ENCODE data around the gene TOM1L2. TPM values are rescaled to one million over a fixed set of nuclear protein-coding genes. Genes with fewer than 3 reads are reported as not detected.

TOM1L2 gene
- total RNA-seq, 1 donor from 2014 or later = 27.1 TPM

GRCh38 chr17:17874478-17874877 lies 97.7 kb downstream of the TOM1L2 start:
- DNase-seq = peak; percentile 71

DNA sequence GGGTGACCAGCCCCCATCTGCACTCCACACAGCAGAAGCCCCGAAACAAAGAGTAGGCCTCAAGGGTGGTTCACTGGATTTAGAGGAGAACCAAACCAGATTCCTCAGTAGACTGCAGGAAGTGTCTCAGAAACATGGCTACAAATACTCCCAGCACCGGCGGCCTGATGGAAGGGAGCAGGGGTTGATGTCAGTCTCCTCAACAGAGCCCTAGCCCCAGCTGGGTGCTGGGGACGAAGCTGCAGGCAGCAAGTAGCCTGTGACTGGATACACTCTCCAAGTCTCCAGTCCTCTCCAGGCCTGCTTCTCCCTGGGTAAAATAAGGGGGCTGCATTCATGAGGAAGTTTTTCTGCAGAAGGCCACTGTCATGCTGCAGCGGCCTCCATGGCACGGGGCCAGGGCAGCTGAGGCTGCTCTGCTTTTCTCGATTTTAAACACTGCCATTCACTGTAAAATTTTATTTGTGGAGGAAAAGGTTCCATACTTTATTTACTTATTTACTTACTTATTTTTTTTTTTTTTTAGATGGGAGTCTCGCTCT lies 98.7 kb downstream of the TOM1L2 start:
- peak; percentile 17 for DNase-seq

GRCh38 chr17:17872547-17873345 lies 99.5 kb downstream of the TOM1L2 start:
- no peak for DNase-seq

DNA sequence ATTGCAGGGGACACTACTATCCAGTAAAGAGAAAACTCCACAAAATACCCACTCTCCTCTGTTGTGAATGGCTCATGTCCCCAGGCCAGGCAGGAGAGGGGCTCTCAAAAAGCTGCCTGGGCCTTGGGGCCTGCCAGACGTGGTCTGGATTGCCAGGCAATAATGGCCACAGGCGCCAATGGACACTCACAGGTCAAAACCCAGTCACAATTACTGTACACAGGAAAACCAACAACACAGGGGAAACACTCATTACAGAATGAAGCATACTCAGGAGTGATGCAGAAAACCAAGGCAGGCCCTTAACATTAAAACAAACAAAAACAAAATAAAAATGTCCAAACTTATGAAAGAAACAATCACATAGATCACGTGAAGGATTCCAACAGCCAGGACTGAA lies 100.3 kb downstream of the TOM1L2 start:
- no peak for DNase-seq

DNA sequence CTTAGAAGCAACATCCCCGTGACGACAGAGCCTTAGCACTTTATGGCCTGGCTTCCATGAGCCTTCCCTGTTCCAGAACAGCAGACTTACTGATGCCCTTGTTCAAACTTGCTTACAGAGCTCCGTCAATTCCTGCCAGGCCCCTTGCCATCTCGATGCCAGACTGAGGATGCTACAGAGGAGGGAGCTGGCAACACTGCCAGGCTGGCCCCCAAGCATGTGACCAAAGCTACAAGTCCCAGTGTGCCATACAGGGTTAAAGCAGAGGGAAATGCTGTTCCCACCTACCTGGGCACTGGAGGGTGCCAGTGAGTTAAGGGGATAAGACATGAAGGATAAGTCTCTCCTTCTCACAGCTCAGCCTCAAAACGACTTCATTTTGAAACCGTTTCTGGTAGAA lies 102.0 kb downstream of the TOM1L2 start:
- no peak for DNase-seq

GRCh38 chr17:17868641-17869522 lies 103.3 kb downstream of the TOM1L2 start:
- peak; percentile 83 for DNase-seq

GRCh38 chr17:17866897-17867296 lies 105.3 kb downstream of the TOM1L2 start:
- DNase-seq = no peak

- DNase-seq = no peak
Measured at GRCh38 chr17:17866425-17866824, 105.8 kb downstream of the TOM1L2 start.

DNA sequence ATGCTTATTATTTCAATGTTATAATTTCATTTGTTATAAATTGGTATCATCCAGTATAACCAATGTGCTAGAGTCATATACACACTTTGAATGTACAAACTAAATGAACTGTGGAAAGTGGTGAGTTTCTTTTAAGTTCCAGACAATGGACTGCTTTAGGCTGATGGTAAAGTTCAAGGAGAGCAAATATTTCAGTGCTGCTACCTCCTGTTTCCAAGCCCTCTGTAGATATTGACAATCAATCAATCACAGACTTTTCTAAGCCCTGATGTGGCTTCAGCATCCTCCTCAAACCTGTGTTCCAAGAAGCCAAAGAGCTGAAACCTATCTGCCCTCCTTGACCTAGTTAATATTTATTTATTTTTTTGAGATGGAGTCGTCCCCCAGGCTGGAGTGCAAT lies 107.2 kb downstream of the TOM1L2 start:
- DNase-seq = no peak

DNA sequence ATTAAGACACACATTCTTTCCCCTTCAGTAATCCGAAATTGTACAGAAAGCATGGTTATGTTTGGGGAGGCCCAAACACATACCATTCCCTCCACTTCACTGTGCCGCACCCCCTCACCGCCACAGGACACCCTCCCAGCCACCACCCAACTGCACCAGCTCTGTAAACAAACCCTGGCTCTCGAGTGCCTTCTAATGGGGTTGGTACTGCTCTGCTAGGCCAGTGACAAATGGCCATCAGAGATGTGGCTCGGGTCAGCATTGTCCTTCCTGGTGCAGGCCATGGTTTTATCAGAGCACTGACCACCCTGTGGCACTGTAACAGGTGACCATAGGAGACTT lies 111.5 kb downstream of the TOM1L2 start:
- DNase-seq = no peak

DNA sequence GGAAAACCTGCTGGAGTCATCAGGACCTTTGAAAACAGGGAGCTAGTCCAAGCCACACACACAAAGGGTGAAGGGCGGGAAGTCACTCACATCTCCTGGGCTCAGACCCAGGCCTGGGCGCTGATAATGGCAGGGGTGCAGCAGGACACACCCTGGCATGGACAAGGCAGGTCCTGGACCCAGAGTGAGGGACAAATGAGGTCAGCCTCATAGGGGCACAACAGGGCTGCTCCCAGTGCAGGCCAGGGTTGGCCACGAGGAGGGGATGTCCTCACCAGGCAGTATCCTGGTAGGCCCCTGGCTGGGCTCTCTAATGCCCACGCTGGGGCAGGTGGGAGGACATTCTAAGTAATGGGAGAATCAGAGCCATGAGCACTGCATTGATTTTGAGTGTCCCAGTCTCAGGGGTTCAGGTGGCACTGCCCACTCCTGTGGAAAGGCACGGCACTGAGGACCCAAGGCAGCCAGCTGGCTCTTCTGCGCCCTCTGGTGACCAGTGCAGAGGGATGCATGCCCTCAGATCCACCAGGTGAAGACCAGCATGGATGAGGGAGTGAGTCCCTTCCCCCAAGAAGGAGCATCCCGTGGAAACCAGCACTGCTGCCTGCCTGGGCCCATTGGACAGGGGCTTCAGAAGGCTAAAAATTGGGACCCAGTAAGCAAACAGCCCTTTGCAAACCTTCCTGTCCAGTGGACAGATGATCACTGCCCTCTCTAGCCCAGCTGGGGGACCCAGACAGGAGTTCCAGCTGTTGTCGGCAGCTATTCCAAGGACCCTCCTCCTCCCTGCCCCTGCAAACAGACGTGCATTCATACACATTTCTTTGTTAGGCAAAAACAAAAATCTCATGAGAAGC lies 112.1 kb downstream of the TOM1L2 start:
- DNase-seq = no peak

GRCh38 chr17:17857496-17857895 lies 114.7 kb downstream of the TOM1L2 start:
- DNase-seq = no peak

DNA sequence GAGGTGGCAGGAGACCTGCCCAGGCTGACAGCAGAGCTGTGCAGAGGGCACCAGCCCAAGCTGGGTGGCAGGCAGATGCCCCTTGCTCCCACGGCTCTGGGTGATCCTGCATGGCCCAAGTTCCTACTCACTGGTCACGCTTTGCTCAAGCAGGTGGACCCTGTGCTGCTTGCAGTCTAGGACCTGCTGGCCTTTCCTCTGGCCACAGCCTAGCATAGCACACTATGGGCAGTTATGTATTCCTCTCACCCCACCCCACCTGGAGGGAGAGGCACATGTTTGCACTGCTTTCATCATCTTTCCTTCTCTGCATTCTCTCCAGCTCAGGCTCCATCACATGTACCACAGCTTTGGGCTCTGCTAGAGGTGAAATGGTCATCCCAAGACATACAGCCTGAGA lies 115.8 kb downstream of the TOM1L2 start:
- no peak for DNase-seq

DNA sequence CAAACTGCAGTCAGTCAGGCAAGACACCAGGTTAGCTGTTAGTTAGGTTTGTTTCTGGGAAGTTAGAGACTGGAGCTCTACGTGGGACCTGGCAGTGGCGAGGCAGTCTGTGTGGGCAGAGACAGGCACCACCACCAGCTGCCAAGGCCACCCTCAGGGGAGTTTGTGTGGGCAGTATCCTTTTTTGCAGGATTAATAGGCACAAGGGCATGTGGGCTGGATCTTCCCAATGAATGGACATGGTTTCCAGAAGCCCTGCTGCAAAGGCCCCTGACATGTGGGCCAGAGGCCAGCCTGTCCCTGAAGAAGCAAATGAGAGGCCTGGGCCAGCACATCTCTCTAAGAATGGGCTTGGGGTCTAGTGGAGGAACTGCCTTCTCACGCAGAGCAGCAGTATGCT lies 116.2 kb downstream of the TOM1L2 start:
- DNase-seq = no peak

DNA sequence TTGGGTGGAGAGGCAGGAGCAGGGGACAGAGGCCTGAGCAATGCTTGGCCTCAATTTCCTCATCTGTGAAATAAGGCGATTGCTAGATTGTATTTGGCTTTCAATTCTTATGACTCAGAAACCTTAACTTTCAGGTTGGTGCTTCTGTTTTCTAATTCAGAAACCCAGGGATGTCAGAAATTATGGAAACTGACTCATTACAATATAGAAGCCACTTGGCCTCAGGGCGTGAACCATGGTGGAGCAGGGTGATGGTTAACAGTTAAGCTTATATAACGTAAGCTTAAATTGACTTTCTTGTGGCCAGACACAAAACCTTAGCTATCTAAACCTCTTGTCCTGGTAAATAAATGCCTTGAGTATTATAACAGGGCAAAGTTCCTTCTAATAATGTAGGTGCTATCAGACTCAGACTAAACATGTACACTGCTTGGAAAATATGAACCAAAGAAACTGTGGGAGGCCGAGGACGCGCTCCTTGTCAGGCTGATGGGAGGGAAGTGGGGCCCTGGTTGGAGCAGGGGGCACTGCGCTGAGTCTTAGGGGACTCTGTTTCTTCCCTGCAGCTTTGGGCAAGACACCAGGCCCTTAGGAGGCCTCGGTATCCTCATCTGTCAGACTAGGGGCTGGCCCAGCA lies 118.3 kb downstream of the TOM1L2 start:
- no peak for DNase-seq

DNA sequence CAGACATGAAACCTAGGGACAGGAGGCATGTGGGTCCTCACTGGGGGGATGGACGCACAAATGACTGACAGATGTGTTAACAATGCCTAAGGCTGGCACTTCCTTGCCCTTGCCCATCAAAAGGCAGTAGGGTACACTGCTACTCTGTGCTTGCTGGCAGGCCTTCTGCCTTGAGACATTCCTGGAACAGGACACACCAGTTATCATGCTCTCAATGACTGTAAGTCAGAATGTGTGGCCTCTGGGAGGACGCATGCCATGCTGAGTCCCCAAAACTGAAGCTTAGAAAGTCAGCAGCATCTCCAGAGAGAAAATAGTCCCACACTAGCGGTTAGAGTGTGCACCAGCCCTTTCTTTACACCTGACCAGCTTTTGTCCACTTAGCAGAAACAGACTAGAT lies 119.3 kb downstream of the TOM1L2 start:
- DNase-seq = no peak

GRCh38 chr17:17851103-17852002 lies 120.8 kb downstream of the TOM1L2 start:
- no peak for DNase-seq

DNA sequence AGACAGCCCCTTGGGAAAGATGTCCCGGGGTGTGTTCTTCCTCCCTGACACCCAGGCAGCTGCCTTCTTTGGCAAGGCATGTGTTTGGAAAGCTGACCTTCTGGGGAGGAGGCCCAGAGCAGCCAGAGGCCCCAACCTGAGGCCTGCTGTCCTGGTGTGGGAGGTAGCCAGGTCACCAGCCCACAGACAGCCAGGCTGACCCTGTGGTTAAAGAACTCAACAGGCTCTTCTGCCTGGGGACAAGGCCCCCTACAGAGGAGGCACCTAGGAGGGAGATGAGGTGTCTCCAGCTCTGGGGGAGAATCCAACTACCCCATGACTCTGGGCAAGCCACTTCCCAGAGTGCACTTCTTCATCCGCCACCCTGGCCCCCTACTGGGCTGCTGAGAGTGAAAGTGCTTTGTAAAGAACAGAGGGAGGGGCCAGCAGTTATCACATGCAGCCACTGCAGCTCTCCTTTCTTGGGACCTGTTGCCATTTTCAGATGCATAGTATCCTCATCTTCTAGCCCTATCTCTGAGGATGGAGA lies 122.3 kb downstream of the TOM1L2 start:
- DNase-seq = no peak

GRCh38 chr17:17849147-17849820 lies 122.9 kb downstream of the TOM1L2 start:
- DNase-seq = no peak

Measured in skin of body (tissue), 2 donors.